A673 (cell line): ENCODE measurements around the gene SP2. TPM values are rescaled to one million over a fixed set of nuclear protein-coding genes. Genes with fewer than 3 reads are reported as not detected.

Source experiments
- BruUV-seq: library from RNA; stranded (reverse); fragments of 400-500 nt; replicated peaks from 2 replicates; lab custom pipeline; 2021; lab: Mats Ljungman, UMichigan
- CTCF ChIA-PET: fragments of 300-600 bp; sonication (Branson Sonifier 250); formaldehyde crosslinking; loops from one replicate; lab custom pipeline; 2022; ENCODE audit warnings: antibody characterized with exemption; lab: Charles Lee
- POLR2A ChIA-PET: fragments of 300-600 bp; sonication (Branson Sonifier 250); formaldehyde crosslinking; loops from one replicate; lab custom pipeline; 2022; ENCODE audit warnings: antibody characterized with exemption; ENCODE audit not compliant: low non-redundant PET; lab: Charles Lee
- DNase-seq: peaks from one replicate; pipeline ENCODE4 v3.0.0-alpha.2; 2015; ENCODE audit warnings: low spot score
- H3K27ac ChIP-seq: fragments of 200-600 bp; sonication (generic); 2 replicates; pipeline ENCODE4 v1.5.1; 2016; ENCODE audit warnings: mixed run types, low read depth, mild to moderate bottlenecking, mixed read lengths, antibody characterized with exemption, low read length; ENCODE audit not compliant: poor library complexity, severe bottlenecking
- H3K27me3 ChIP-seq: fragments of 200-600 bp; sonication (generic); replicated peaks from 2 replicates; pipeline ENCODE4 v1.6.1; 2017; ENCODE audit warnings: mixed run types, low read depth, mild to moderate bottlenecking, mixed read lengths, antibody characterized with exemption, low read length; ENCODE audit not compliant: insufficient read depth, poor library complexity
- H3K36me3 ChIP-seq: fragments of 200-600 bp; sonication (generic); 2 replicates; pipeline ENCODE4 v1.6.1; 2016; ENCODE audit warnings: mixed run types, mild to moderate bottlenecking, mixed read lengths, antibody characterized with exemption, low read length; ENCODE audit not compliant: insufficient read depth, poor library complexity, severe bottlenecking
- H3K4me1 ChIP-seq: fragments of 200-600 bp; sonication (generic); 2 replicates; pipeline ENCODE4 v1.6.1; 2017; ENCODE audit warnings: mixed run types, mild to moderate bottlenecking, mixed read lengths, antibody characterized with exemption, low read length; ENCODE audit not compliant: insufficient read depth, poor library complexity, severe bottlenecking
- H3K4me3 ChIP-seq: fragments of 200-600 bp; sonication (generic); 2 replicates; pipeline ENCODE4 v1.5.1; 2016; ENCODE audit warnings: low read depth, mixed run types, mild to moderate bottlenecking, mixed read lengths, low read length; ENCODE audit not compliant: poor library complexity, severe bottlenecking
- H3K9me3 ChIP-seq: fragments of 200-600 bp; sonication (generic); 2 replicates; pipeline ENCODE4 v1.6.1; 2016; ENCODE audit warnings: mixed run types, low read depth, mild to moderate bottlenecking, mixed read lengths, antibody characterized with exemption, low read length; ENCODE audit not compliant: poor library complexity, severe bottlenecking
- CTCF ChIP-seq: fragments of 300-800, 200-600 bp; sonication (generic); conservative IDR thresholded peaks from 2 replicates; pipeline ENCODE4 v1.5.1; 2017; ENCODE audit warnings: low read depth, mild to moderate bottlenecking, antibody characterized with exemption, low read length, moderate library complexity, mixed read lengths
- EZH2 ChIP-seq: fragments of 200-600 bp; sonication (generic); IDR thresholded peaks from 2 replicates; pipeline ENCODE4 v1.6.1; 2017; ENCODE audit warnings: borderline replicate concordance, low read depth, mild to moderate bottlenecking, mixed read lengths, antibody characterized with exemption, low read length; ENCODE audit not compliant: poor library complexity, severe bottlenecking
- intact Hi-C: fragments of 100-400 bp; cut with micrococcal nuclease; formaldehyde crosslinking; loops from one replicate; pipeline ENCODE4 v1.10.0; 2022; ENCODE audit not compliant: unreplicated experiment
- total RNA-seq: library from RNA; stranded (reverse); gene quantifications from 2 replicates; pipeline ENCODE4 v1.2.3, GENCODE V29; 2021

SP2 gene
- total RNA-seq, 1 experiment from 2014 or later = 19.5 TPM

GRCh38 chr17:47891545-47892088 is 4.4 kb upstream of the SP2 start:
- TF ChIP-seq CTCF (no peak), EZH2 (no peak)
- BruUV-seq = no TSS peak
- intact Hi-C loops = loop anchor here (2.0 kb wide), 1 partner anchor 51 kb away; the partner anchor contains the start of gene SCRN2
- DNase-seq = no peak
- no peaks in the 10 kb centered on the region for H3K27me3 ChIP-seq
- no peak overlapping the region for H3K27ac ChIP-seq
- no peak overlapping the region for H3K4me3 ChIP-seq
- ChIA-PET CTCF (interaction anchor here (0.6 kb wide), 1 partner anchor 77 kb away, joined by 6 read pairs; no protein-coding TSS in a partner anchor), POLR2A (no interaction called here)
- no peaks in the 10 kb centered on the region for H3K36me3 ChIP-seq
- no peaks in the 10 kb centered on the region for H3K9me3 ChIP-seq
- H3K4me1 ChIP-seq = no peaks in the 10 kb centered on the region

GRCh38 chr17:47894498-47895346 is 1.3 kb upstream of the SP2 start:
- Histone ChIP-seq H3K4me1 (no peaks in the 10 kb centered on the region), H3K27ac (peak overlapping the region; percentile 59), H3K27me3 (no peaks in the 10 kb centered on the region), H3K4me3 (peak overlapping the region; percentile 74), H3K9me3 (no peaks in the 10 kb centered on the region), H3K36me3 (no peaks in the 10 kb centered on the region)
- no peak for DNase-seq
- POLR2A ChIA-PET = no interaction called here
- CTCF ChIA-PET = no interaction called here
- TF ChIP-seq CTCF (no peak), EZH2 (no peak)
- intact Hi-C loops = no loop called here
- BruUV-seq = no TSS peak

- TF ChIP-seq CTCF = no peak
- no peak for TF ChIP-seq EZH2
- no peak for DNase-seq
- Histone ChIP-seq H3K36me3 (no peaks in the 10 kb centered on the region), H3K27ac (peak overlapping the region; percentile 59), H3K4me3 (peak overlapping the region; percentile 74), H3K9me3 (no peaks in the 10 kb centered on the region), H3K4me1 (no peaks in the 10 kb centered on the region), H3K27me3 (no peaks in the 10 kb centered on the region)
- ChIA-PET CTCF (no interaction called here), POLR2A (no interaction called here)
- TSS peak; percentile 41 for BruUV-seq
- intact Hi-C loops = no loop called here
Observed at GRCh38 chr17:47895347-47895855, 635 bp upstream of the SP2 start.
